Mesothelial cell of epicardium (in vitro differentiated cells): Measurements from ENCODE around the gene GBF1. TPM values are rescaled to one million over a fixed set of nuclear protein-coding genes. Genes with fewer than 3 reads are reported as not detected.
A peak's percentile ranks its signal among the peaks of the same experiment; 100 is the strongest.

Experiments
- DNase-seq, 2 experiments: peaks; one replicate each; pipeline ENCODE4 v3.0.0; 2021; ENCODE audit warnings: low spot score in 2 of 2; ENCODE audit not compliant: unreplicated experiment in 2 of 2
- H3K27ac Mint-ChIP-seq: 2 replicates; pipeline ENCODE4 v1.8.0; 2021; ENCODE audit warnings: mixed read lengths
- H3K27me3 Mint-ChIP-seq: 2 replicates; pipeline ENCODE4 v1.8.0; 2021; ENCODE audit warnings: low read depth, mixed read lengths
- H3K36me3 Mint-ChIP-seq: 2 replicates; pipeline ENCODE4 v1.8.0; 2021; ENCODE audit warnings: mixed read lengths
- H3K4me1 Mint-ChIP-seq: 2 replicates; pipeline ENCODE4 v1.8.0; 2021; ENCODE audit warnings: mixed read lengths
- H3K4me3 Mint-ChIP-seq: 2 replicates; pipeline ENCODE4 v1.8.0; 2021; ENCODE audit warnings: mild to moderate bottlenecking, moderate library complexity, mixed read lengths
- H3K9me3 Mint-ChIP-seq: 2 replicates; pipeline ENCODE4 v1.8.0; 2021; ENCODE audit warnings: mixed read lengths
- CTCF ChIP-seq: fragments of 200-600 bp; sonication (generic); IDR thresholded peaks from one replicate; pipeline ENCODE4 v1.5.0; 2021; ENCODE audit warnings: antibody characterized with exemption; ENCODE audit not compliant: unreplicated experiment
- total RNA-seq: library from RNA; stranded (reverse); gene quantifications from 3 replicates; pipeline ENCODE4 v1.2.1, GENCODE V29; 2021

The GBF1 gene
- total RNA-seq, 1 donor from 2014 or later = 51.1 TPM

- no peaks in the 10 kb centered on the region for H3K27me3 Mint-ChIP-seq
- no peak for TF ChIP-seq CTCF
Observed at GRCh38 chr10:102396730-102397151, 151.4 kb downstream of the GBF1 start.

GRCh38 chr10:102397222-102398171, 152.2 kb downstream of the GBF1 start:
- no peak for TF ChIP-seq CTCF
- Mint-ChIP-seq H3K27ac (peak overlapping the region; percentile 99), H3K36me3 (peaks cover 1% of the 10 kb centered on the region), H3K27me3 (no peaks in the 10 kb centered on the region), H3K4me1 (peaks cover 24% of the 10 kb centered on the region), H3K9me3 (no peaks in the 10 kb centered on the region), H3K4me3 (peak overlapping the region; percentile 75)
- no peak for DNase-seq

More at GRCh38 chr10:102396730-102397151, 151.4 kb downstream of the GBF1 start:
- Mint-ChIP-seq H3K9me3 (no peaks in the 10 kb centered on the region), H3K4me1 (peaks cover 25% of the 10 kb centered on the region), H3K36me3 (peaks cover 1% of the 10 kb centered on the region), H3K27ac (peak overlapping the region; percentile 99), H3K4me3 (peak overlapping the region; percentile 75)
- DNase-seq = no peak

- H3K4me3 Mint-ChIP-seq = peak overlapping the region; percentile 62
- H3K9me3 Mint-ChIP-seq = no peaks in the 10 kb centered on the region
- H3K27ac Mint-ChIP-seq = peak overlapping the region; percentile 75
- peaks cover 1% of the 10 kb centered on the region for H3K36me3 Mint-ChIP-seq
- H3K27me3 Mint-ChIP-seq = no peaks in the 10 kb centered on the region
- H3K4me1 Mint-ChIP-seq = peaks cover 21% of the 10 kb centered on the region
- no peak for TF ChIP-seq CTCF
- DNase-seq = no peak
Observed at GRCh38 chr10:102398172-102399020, 153.1 kb downstream of the GBF1 start.

GRCh38 chr10:102399217-102400021, 154.1 kb downstream of the GBF1 start:
- Mint-ChIP-seq H3K27ac (peak overlapping the region; percentile 21), H3K36me3 (peaks cover 1% of the 10 kb centered on the region), H3K9me3 (no peaks in the 10 kb centered on the region), H3K27me3 (no peaks in the 10 kb centered on the region), H3K4me1 (peaks cover 17% of the 10 kb centered on the region), H3K4me3 (peak overlapping the region; percentile 62)
- peak; percentile 84 to 92 for DNase-seq
- TF ChIP-seq CTCF = peak; percentile 95

- Mint-ChIP-seq H3K9me3 (no peaks in the 10 kb centered on the region), H3K4me1 (peaks cover 12% of the 10 kb centered on the region), H3K4me3 (peak overlapping the region; percentile 62), H3K36me3 (peaks cover 1% of the 10 kb centered on the region), H3K27ac (peak overlapping the region; percentile 21), H3K27me3 (no peaks in the 10 kb centered on the region)
- DNase-seq = no peak
- TF ChIP-seq CTCF = no peak
Observed at GRCh38 chr10:102400076-102400475, 154.7 kb downstream of the GBF1 start.
